Measurements from ENCODE around the gene RPL36A.

Gene RPL36A

DNA sequence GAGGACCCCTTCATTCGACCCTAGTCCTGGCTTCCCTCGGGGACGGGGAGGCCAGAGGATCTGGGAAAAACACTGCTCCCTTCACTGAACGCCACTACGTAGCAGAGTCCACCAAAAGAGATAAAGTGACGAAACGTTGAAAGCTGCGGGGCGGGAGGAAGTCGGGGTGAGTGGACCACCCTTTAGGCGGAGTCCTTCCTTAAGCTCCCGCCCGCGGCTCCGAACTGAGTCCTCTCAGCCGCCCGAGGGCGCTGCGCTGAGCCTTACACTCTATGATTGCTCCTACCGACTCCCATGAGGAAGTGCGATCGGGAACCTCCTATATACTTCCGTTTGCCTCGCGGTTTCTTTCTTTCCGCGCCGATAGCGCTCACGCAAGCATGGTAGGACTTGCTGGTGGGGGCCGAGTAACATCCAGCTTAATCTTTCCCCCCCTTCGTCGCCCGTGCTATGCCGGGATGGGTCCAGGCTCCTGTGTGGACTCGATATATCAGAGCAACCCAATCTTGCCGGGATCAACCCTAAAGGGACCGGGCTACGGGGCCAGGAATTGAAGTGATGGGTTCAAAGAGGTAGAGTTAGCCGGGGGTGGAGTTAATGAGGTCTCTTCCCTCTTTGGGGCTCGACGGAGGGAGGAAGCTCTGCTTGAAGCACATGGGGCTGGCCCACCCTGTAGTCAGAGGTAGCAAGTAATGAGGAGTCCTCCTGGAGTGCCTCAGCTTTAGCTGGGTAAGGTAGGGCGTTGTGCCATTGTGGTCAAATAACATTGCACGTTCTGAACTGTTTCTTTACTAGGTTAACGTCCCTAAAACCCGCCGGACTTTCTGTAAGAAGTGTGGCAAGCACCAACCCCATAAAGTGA is at the start of gene RPL36A:
Gene RPL36A (plus strand): TSS at position 348 of the 862 bp plus-strand sequence. CDS start 33 bp downstream, at position 381.
- peak; percentile 86 for DNase-seq (ENCODE audit: low spot score)

DNA sequence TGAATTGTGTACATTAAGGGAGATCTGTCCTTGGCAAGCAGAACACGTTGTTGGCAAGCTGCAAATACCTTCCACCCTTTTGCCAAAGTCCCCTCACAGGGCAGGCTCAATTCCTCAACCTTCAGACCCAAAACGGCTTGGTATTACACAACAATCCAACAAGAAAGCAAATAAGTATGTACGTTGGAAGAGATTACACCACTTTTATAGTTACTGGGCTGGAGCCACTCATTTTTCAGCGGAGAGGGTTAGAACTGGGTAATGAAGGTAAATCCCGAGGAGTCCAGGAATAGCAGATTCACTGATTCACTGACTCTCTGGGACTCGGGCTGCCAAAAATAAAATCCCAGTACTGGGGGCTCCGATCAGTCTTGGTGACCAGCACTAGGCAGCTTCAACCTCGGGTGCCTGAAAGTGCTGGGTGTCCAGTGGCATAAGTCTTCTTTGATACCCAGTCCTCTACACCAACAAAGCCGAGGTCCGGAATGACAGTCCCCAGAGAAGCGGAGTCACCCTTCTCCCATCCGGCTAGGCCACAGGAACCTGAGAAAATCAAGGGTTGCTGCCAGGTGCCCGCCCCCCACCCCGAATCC is 42.9 kb upstream of the RPL36A start:
- peak; percentile 45 for DNase-seq (ENCODE audit: low spot score)

DNA sequence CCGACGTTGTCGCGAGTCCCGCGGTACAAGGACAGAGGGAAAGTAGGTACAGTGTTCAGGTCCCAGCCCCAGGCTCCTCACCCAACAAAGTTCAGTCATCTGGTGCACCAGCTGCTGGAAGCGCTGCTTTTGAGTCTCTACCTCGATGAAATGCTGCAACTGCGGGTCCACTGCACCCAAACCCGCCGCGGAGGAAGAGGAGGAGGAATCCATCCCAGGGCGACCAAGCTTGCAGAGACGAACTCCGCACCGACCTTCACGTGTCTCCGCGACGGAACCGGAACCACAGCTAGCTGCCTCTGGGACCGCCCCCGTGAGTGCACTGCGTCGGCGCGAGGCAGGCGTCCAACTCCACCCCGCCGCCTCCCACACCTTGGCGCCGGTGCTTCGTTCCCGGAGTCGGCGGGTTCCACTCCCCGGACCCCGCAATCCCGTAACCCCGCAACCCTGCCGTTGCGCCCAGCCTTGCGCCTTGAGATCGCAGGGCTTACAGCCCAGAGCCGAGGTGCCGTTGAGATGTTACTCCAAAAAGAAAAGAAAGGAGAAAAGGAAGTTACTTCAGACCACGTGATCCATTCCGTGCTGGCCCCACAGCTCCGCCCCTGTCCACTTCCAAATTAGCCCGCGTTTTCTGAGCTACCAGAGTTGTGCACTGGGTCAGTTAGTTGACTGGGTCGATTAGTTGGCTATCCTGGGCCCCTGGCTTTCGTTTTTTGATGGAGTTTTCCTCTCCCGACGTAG is 42.2 kb upstream of the RPL36A start, which contains the start of gene TIMM8A:
Gene TIMM8A (minus strand): TSS at position 291 of the 741 bp plus-strand sequence. CDS start 78 bp downstream, at position 213.
- DNase-seq (ENCODE audit: low spot score), result peak; percentile 88

DNA sequence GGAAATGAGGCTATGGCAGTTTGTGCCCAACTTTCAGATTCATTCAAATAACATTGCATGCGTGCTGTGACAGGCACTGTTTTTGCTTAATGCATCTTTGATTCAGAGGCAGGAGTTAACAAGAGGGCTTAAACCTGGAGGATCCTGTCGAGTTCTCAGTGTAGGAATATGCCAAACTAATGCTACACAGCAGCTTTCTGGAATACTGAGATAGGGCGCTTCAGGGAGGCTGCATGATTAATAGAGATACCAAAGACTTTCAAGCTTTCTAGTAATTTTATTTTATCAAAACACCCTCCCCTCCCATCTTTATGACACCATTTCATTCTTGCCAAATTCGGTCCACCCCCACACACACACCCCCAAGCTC is 41.6 kb upstream of the RPL36A start:
- no peak for DNase-seq (ENCODE audit: low spot score)

DNA sequence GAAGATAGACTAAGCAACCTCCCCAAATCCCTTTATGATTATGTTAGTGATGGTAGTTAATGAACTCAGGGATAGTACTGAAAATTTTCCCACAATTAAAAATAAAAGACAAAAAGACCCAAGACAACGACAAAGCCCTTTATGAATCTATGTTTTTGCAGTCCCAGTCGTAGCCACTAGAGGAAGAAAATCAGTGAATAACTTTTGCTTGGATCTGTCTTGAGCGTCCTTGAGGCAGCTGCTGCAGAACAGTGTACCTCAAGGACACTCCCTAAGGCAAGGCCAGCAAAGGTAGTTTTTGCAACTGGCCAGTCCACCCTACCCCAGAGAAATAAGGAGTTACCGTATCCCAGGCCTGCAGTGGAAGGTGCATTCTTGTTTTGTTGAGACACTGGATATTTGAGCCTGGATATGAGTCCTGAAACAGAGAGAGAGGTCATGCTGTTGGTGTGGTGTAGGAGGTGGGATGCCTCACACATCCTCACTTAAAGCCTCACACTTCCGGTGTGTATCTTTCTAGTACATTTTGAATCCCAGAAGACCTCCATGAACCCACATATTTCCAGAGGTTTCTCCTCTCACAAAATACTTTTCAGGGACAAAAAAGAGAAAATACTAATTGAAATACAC is 33.5 kb upstream of the RPL36A start:
- peak; percentile 27 for DNase-seq (ENCODE audit: low spot score)

DNA sequence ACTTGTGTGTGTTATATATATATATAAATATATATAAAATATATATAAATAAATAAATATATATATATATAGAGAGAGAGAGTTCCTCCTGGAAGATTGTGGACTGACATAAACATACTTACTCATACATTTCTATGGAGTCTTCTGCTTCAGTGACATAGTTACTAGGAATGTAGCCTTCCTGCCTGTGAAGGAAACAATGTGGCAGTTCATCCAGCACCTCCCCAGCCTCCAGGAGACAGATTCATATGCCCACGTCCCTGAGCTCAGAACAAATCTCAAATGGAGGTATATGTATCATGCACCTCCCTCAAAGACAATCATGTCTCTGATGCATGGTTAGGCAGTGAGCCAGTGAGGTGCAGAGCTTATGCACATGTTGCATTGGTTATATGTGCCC is 30.8 kb upstream of the RPL36A start:
- DNase-seq (ENCODE audit: low spot score), result no peak

DNA sequence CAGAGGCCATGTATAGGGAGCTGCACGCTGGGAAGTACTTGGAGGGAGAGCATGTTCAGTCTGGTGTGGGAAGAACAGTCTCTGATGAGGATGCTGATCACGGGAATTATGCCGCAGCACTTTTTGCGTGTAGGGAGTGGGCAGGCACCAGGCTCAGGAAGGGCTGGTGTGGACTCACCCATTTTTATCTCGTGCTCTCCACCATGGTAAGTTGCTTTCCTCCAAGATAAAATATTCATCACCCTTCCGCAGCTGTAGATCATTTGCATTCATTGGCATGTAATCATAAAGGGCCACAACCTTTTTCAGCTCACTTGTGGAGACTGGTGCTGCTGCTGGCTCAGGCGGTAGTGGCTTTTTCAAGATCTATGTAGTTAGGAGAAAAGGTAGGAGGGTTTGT is 30.4 kb upstream of the RPL36A start:
- DNase-seq (ENCODE audit: low spot score), result no peak

DNA sequence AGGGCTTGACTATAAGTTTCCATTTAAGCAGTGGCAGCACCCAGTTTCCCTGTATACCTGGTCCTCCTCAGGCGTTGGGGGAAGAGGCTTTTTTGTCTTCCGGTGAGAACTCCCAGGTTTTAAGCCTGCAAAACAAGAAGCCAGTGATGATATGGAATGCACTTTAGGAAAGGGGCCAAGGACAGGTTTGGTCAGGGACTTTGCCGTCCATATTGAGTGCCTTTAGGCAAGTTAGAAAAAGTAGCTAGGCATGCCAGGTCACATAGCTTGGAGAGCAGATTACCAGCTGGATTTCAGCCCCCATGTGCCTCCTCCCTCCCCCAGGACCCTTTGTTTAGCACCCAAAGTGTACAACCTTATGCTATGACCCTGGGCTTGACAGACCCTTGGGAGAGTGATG is 28.7 kb upstream of the RPL36A start:
- no peak for DNase-seq (ENCODE audit: low spot score)

DNA sequence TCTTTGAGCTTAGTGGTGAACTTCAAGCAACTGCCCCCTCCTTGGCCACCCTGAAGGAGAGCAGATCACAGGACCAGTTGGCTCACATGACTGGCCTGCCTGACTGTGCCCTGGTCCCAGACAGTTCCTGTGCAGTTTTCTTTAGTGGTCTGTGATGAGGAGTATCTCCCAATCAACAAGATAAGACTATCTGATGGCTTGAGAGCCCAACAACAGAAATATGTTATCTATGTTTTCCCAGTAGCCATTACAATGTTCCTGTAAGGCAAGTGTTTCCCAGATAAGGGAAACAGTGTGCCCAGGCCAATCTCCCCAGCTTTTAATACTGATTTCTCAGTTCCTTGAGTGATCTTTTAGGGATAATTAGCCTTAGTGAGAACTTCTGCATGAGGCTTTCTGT is 28.1 kb upstream of the RPL36A start:
- no peak for DNase-seq (ENCODE audit: low spot score)

DNA sequence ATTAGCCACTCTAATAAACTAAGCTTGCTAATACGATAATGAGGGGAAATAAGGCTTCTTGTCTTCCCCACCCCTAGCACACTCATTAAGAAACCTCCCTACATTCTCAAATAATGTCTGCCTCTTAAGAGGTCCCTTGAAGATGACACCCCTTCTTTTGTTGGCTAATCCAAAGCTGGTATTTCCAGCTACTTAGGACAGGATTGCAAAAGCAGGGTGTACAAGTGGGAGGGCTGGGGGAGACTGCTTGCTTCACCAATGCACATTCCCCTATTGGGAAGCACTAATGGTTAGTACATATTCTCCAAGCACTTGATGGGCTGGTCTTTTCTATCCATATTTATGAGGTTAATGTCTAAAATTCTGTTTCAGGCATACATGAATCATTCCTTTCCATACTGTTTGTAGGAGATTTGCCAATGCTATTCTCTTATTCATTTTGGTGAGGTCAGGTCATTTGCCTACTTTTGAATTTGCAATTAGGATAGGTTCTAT is 25.5 kb upstream of the RPL36A start:
- no peak for DNase-seq (ENCODE audit: low spot score)

DNA sequence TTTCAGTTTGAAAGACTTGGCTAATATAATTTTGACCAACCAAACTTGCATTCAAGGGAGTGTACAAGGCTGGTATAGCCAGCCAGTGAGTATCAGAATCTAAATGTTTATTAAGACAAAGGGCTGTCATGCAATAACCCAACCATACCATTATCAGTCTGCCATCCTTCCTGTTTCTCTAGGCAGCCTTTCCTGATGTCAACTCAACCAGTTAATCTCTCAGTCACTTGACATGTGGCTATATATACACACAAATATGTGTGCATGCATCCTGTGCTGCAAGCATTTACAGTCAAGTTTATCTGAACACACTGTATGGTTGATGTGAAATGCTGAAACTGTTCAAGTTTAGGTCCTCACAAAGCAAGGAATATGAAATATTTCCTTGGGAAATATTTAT is 22.0 kb upstream of the RPL36A start:
- no peak for DNase-seq (ENCODE audit: low spot score)

DNA sequence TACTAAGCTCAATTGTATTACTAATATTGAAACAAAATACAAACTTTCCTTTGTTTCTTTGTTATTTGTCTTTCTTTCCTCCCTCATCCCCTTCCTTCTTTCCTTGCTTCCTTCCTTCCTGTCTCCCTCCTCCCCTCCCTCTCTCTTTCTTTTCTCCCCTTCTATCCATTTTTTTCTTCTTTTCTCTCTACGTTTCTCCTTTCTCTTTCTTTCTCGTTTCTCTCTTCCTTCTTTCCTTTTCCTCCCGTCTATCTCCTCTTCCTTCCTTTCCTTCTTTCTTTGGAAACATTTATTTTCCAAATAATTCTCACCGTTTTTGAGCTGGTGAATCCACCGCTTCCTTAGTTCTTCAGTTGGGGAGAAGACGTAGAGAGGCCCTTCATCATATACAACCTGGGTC is 21.1 kb upstream of the RPL36A start:
- no peak for DNase-seq (ENCODE audit: low spot score)

DNA sequence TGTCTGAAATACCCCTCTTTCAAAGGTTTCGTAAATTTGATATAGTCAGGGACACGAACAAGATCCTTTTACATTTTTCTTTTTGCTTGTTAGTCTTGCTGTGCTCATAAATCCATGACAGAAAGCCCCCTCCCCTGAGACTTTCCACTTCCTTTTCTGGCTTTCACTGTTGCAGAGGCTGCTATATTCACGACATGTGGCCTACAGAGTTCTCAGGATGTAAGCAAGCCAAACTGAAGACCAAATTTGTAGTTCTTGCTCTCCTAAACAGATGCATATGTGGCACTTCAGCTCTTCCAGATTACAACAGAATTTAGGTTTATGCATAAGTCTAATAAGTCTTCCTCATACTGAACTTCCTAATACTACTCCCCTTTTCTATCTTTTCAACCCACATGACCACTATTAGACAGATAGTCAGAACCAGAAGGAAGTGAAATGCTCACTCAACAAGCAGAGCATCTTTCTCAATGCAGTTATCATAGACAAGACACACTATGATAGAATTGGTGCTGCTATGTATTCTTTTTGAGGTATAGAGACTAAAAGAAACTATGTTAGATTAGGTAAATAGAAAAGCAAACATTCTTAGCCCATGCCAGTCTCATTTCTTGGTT is 19.8 kb upstream of the RPL36A start:
- no peak for DNase-seq (ENCODE audit: low spot score)

DNA sequence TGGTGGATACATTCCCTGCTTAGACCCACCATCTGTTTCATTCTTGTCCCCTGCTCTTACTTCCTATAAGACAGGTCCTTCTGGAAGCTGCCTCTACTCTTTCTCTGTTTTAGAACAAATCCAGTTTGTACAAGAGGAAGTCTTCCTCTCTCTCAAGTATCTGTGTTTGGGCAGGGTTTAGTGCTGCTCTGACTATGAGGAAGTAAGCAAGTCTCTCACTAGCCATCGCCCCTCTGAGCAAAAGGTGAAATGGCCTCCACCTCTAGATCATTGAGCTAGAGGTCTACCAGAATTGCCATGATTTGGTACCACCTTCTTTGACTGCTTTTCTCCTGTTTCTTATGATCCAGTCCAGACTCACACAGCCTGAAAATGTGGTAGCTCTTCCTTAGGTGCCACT is 13.3 kb upstream of the RPL36A start:
- DNase-seq (ENCODE audit: low spot score), result no peak

DNA sequence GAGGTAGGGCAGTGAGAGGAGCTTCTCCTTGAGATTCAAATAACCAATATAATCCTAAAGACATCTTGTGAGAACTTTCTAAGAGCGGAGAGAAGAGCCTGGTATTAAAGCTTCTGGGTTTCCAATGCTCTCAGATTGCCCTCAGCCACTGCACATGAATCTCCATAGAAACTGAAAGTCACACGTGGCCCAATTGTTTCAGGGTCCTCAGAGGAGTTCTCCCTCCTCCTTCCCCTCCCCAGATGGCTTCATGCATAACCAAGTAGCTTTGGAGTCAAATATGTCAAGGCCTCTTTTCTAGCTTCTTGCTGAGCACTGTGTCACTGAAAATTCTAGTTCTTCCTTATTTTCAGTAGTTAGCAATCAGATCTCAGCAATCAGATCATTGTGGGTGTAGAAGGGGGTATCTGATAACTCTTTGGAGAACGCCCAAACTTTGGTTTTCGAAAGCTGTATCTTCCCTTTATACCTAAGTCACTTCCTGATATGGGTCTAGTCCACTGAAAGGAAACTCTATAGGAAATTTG is 7.1 kb upstream of the RPL36A start:
- DNase-seq (ENCODE audit: low spot score), result no peak

DNA sequence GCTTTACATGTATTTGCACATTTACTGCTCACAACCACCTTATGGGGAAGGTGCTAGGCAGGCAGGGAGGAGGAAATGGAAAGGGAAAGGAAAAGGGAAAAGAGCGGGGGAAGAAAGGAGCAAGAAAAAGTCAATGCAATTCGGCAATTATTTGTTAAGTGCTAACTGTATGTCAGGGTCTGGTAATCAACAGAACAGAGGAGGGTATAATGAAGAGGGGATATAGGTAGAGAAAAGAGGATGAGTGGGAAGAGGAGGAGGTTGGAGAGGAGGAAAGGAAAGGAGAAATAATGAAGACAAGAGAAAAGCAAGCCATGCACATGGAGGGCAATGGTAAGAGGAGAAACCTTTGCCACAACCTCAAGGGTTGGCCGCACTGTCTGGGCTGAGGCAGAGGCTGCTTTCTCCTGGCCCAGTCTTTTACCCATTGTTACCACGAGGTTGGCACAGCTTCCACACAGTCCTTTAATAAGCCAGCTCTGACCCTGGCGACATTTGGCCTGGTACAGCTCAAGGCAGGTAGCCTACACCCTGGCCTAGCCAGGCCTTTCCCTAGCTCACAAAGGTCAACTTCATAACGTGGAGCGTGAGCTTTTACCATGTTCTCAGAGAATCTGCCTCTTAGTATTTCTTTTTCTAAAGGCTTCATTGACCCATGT is 5.7 kb upstream of the RPL36A start:
- no peak for DNase-seq (ENCODE audit: low spot score)

DNA sequence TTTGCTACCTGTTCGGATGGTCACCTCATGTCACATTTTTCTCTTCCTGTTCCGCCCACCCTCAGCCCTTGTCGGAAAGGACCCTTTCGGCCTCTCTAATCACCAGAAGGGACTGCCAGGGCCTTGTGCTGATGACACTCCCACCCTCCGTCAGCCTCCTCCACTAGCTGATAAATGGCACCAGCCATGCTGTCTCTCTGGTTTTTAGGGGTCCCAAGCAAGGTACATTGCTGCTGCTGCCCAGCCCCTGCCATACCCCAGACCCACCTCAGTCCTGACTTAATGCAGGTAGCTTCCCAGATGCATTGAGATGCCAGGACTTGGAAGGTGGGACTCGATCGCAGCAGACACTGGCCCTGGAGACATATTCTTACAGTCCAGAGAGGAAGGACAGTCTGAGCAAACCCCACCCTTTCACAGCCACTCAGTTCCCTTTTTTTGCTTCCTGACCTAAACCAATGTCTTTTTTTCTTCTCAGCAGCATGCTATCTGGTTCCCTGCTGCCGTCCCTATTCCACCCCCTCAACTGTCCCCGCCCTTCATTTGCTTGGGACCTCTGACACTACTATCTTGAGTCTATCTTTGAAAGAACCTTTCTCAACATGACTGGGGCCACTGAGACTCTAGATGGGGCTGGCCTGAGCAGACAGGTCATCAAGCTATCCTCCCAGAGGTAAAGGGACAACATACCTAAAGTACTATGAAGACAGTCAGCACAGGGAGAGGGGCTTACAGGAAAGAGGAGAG is 4.8 kb upstream of the RPL36A start, which contains the start of gene BTK:
Gene BTK (minus strand): TSS at position 397 of the 747 bp plus-strand sequence. CDS start 10,907 bp downstream, outside the sequence.
- DNase-seq (ENCODE audit: low spot score), result no peak

DNA sequence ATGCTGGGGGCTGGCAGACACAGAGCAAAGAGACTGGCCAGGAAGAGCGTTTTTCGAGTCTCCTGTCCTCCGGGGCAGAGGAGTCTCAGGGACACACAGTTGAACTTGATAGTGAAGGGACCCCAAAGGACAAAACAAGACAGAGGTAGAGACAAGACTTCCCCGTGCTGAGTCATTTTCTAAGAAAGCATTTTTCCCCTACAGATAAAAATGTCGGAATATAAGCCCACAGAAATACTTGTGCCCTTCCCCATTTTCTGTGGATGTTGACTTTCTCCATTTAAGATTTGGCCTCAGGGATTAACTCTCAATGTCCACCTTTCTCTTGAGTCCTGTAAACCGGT is 4.3 kb upstream of the RPL36A start:
- no peak for DNase-seq (ENCODE audit: low spot score)

DNA sequence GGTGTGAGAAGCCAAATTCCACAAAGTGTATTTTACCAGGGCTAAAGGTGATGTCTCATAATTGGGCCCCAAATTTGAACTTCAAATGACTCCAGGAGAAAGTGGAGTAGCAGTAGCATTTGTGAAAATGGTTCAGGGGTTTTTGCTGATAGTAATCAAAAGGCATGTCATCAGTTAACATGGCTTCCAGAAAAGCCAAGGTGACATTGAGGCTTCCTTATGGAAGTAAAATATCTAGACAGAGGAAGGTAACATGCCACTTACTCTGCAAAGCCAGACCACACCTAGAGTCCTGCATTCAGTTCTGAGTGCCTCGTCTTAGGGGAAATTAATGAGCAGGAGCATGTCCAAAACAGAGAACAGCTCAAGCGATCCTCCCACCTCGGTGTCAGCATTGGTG is 2.2 kb upstream of the RPL36A start:
- DNase-seq (ENCODE audit: low spot score), result no peak

DNA sequence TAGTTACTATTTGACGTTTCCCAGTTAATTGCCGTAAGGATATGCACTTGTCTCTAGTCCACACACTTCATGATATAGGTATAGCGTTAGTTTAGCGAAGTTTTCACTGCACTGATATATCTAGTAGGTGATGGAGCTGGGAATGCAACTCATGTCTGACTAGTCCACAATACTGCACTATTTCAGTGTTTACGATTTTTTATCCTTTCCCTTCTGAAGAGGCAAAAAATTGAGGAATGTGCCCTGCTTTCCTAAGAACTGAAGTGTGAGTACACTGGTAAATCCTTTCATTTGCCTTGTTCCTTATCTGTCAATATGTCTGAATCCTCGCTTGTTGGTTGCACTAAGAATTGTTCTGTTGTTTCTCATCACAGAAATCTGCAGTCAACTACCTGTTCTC is 1.0 kb downstream of the RPL36A start:
- no peak for DNase-seq (ENCODE audit: low spot score)

All from D341Med (cell line).